ENCODE measurements around the gene ARHGAP27. TPM values are rescaled to one million over a fixed set of nuclear protein-coding genes. Genes with fewer than 3 reads are reported as not detected.

The ARHGAP27 gene
- total and polyA plus RNA-seq, 2 of the 13 experiments (the other 11 are each of a cell fraction or from before 2014, with no cell fraction given), result 15.5 to 18.9 TPM

DNA sequence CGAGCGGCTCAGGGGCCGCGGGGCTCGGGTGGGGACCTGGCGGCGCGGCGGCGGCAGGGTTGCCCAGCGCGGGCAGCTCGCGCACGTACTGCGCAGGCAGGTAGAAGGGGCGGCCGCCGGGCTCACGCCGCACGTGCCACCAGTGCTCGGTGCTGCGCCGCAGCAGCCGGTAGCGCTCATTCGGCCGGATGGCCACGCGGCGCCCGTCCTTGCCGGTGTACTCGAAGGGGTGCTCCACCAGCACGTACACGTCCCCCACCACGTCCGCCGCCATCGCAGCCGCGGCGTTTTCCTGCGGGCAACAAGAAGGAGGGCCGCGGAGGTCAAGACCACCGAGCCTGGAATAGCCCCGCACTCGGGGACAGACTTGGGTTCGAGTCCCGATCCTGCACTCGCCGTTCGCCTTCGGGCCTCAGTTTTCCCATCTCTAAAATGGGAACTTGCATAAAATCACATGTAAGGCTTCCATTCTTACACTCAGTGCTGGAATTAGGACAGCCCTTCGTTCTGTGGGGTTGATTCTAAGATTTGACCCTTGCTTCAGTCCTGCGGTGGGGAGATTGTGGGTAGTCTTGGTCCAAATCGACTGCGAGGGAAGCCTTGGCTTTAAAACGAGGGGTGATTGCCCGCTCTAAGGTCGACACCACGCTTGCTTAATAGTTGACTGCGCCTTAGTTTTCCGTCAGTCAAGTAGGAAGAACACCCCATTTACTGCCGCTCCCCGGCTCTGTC lies 2.5 kb downstream of the ARHGAP27 start:
- no peak for DNase-seq (ENCODE audit: low spot score)
- no peaks in the 10 kb centered on the region for H3K9me3 ChIP-seq (ENCODE audit: low read length)
- POLR2A ChIA-PET, result interaction anchor here (1.3 to 1.6 kb wide), 2 partner anchors 24 to 282 kb away, joined by 3 to 4 read pairs; partner anchors contain the start of gene HEXIM1
- in situ Hi-C loops (cut with HindIII; ENCODE audit: extremely low pct_ligation_motif_present, low pct_unique_long_range_greater_than_20kb) (no loop called here), intact Hi-C loops (cut with micrococcal nuclease; ENCODE audit: unreplicated experiment) (no loop called here)
- peaks cover 2 to 43% of the 10 kb centered on the region in 2 experiments; a peak in 4 of 5 replicates for H3K27me3 ChIP-seq (ENCODE audit: control insufficient read depth in 1 of 2, insufficient read depth in 2 of 2, low read length in 2 of 2)
- H3K36me3 ChIP-seq (replicated peaks in 1 of 2; ENCODE audit: control insufficient read depth in 1 of 2, insufficient read depth in 2 of 2, low read length in 2 of 2), result no peaks in the 10 kb centered on the region
- H3K4me1 ChIP-seq (ENCODE audit: insufficient read depth, low read length), result peaks cover 57% of the 10 kb centered on the region
- WGBS (ENCODE audit: low lambda C conversion rate), result 62% methylated on average over 55 of the region's 68 CpGs
- H3K27ac ChIP-seq (ENCODE audit: extremely low read length, insufficient read depth, low read length), result no peak overlapping the region
- BruUV-seq (replicated peaks), result no TSS peak
- no peak overlapping the region for H2AFZ ChIP-seq (ENCODE audit: low read length)
- H3K4me2 ChIP-seq (ENCODE audit: low read depth, low read length), result peak overlapping the region; percentile 93
- H3K9ac ChIP-seq (ENCODE audit: insufficient read depth, low read depth, low read length), result no peak overlapping the region
- peak overlapping the region; percentile 50 to 82 (median 66); a peak in 3 of 6 replicates for H3K4me3 ChIP-seq (replicated peaks in 1 of 3; ENCODE audit: insufficient read depth in 1 of 3, low read depth in 2 of 3, low read length in 3 of 3)
- CTCF ChIA-PET (ENCODE audit: low intra/inter-chr PET ratio, low total read pairs), result no interaction called here
- no peak for FAIRE-seq
- ATAC-seq, result no peak
- H4K20me1 ChIP-seq (ENCODE audit: insufficient read depth, low read length), result 0 out of 2 replicates have a peak, but pooled peaks cover 4% of the 10 kb centered on the region
- peaks cover under 1% of the 10 kb centered on the region for H3K79me2 ChIP-seq (ENCODE audit: insufficient read depth, low read length)
- TF ChIP-seq IRF9 (CRISPR knock-in tag; IDR thresholded peaks at IDR 0.05; ENCODE audit: borderline replicate concordance), result no peak
- no peak for TF ChIP-seq MTF1 (CRISPR knock-in tag; IDR thresholded peaks at IDR 0.05)
- TF ChIP-seq TMF1 (CRISPR knock-in tag; IDR thresholded peaks at IDR 0.05; ENCODE audit: low read depth), result 0 out of 2 replicates have a peak, but pooled peaks have one; percentile 23
- no peak for TF ChIP-seq PLRG1 (conservative IDR thresholded peaks at IDR 0.05)
- no peak for TF ChIP-seq HMG20B (CRISPR knock-in tag; conservative IDR thresholded peaks at IDR 0.05)
- no peak for TF ChIP-seq ZNF607 (CRISPR knock-in tag; IDR thresholded peaks at IDR 0.05; ENCODE audit: borderline replicate concordance)
- no peak for TF ChIP-seq ZNF839 (CRISPR knock-in tag; IDR thresholded peaks at IDR 0.05; ENCODE audit: borderline replicate concordance)
- TF ChIP-seq ZBTB1 (CRISPR knock-in tag; IDR thresholded peaks at IDR 0.05; ENCODE audit: borderline replicate concordance), result no peak
- no peak for TF ChIP-seq PITX1 (CRISPR knock-in tag; IDR thresholded peaks at IDR 0.05)
- TF ChIP-seq GABPA (IDR thresholded peaks at IDR 0.05; ENCODE audit: low read depth, low read length), result no peak
- TF ChIP-seq GABPA (CRISPR knock-in tag; IDR thresholded peaks at IDR 0.05; ENCODE audit: low read depth), result no peak
- TF ChIP-seq ZNF274 (CRISPR knock-in tag; IDR thresholded peaks at IDR 0.05), result no peak
- TF ChIP-seq ZNF777 (CRISPR knock-in tag; IDR thresholded peaks at IDR 0.05), result peak; percentile 84; the same call in 1 of the 2 replicates
- no peak for TF ChIP-seq GPN1 (CRISPR knock-in tag; IDR thresholded peaks at IDR 0.05; ENCODE audit: borderline replicate concordance)
- no peak for TF ChIP-seq SUZ12 (IDR thresholded peaks at IDR 0.05; ENCODE audit: low read depth, low read length)
- no peak for TF ChIP-seq ETV5 (CRISPR knock-in tag; IDR thresholded peaks at IDR 0.05; ENCODE audit: borderline replicate concordance)
- no peak for TF ChIP-seq SMC3 (IDR thresholded peaks at IDR 0.05; ENCODE audit: low read length)
- TF ChIP-seq, protein P1, sequence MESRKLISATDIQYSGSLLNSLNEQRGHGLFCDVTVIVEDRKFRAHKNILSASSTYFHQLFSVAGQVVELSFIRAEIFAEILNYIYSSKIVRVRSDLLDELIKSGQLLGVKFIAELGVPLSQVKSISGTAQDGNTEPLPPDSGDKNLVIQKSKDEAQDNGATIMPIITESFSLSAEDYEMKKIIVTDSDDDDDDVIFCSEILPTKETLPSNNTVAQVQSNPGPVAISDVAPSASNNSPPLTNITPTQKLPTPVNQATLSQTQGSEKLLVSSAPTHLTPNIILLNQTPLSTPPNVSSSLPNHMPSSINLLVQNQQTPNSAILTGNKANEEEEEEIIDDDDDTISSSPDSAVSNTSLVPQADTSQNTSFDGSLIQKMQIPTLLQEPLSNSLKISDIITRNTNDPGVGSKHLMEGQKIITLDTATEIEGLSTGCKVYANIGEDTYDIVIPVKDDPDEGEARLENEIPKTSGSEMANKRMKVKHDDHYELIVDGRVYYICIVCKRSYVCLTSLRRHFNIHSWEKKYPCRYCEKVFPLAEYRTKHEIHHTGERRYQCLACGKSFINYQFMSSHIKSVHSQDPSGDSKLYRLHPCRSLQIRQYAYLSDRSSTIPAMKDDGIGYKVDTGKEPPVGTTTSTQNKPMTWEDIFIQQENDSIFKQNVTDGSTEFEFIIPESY (CRISPR knock-in tag; IDR thresholded peaks at IDR 0.05), result 0 out of 2 replicates have a peak, but pooled peaks have one; percentile 22
- 0 out of 2 replicates have a peak, but pooled peaks have one; percentile 7 for TF ChIP-seq HOXA3 (CRISPR knock-in tag; IDR thresholded peaks at IDR 0.05)
- TF ChIP-seq NFRKB (IDR thresholded peaks at IDR 0.05), result no peak
- TF ChIP-seq ZNF572 (CRISPR knock-in tag; IDR thresholded peaks at IDR 0.05), result 0 out of 2 replicates have a peak, but pooled peaks have one; percentile 52
- TF ChIP-seq ZNF549 (CRISPR knock-in tag; IDR thresholded peaks at IDR 0.05), result no peak
- no peak for TF ChIP-seq ZNF557 (CRISPR knock-in tag; IDR thresholded peaks at IDR 0.05)
- no peak for TF ChIP-seq ZNF224 (CRISPR knock-in tag; IDR thresholded peaks at IDR 0.05)
- no peak for TF ChIP-seq ZFYVE20 (CRISPR knock-in tag; IDR thresholded peaks at IDR 0.05; ENCODE audit: borderline replicate concordance, low read depth)
- no peak for TF ChIP-seq ZNF205 (CRISPR knock-in tag; IDR thresholded peaks at IDR 0.05)

All from HepG2 (cell line).